Activated B cell treated with CpG ODN at 0.5 μM for 24 hours (primary cell): Measurements from ENCODE around the gene KLHL3. TPM values are rescaled to one million over a fixed set of nuclear protein-coding genes. Genes with fewer than 3 reads are reported as not detected.

Source experiments
- ATAC-seq: fragments of 200-7000 bp; cut with Tn5 transposase; one replicate; pipeline ENCODE4 v1.10.0; 2021; ENCODE audit warnings: low read depth, mild to moderate bottlenecking, moderate library complexity
- CTCF ChIA-PET: fragments of 350-600 bp; sonication (Branson Sonifier 250); formaldehyde crosslinking; loops from one replicate; lab custom pipeline; 2021; ENCODE audit warnings: antibody characterized with exemption; lab: Charles Lee
- POLR2A ChIA-PET: fragments of 350-600 bp; sonication (Branson Sonifier 250); formaldehyde crosslinking; loops from one replicate; lab custom pipeline; 2021; ENCODE audit warnings: antibody characterized with exemption; lab: Charles Lee
- DNase-seq: peaks from one replicate; pipeline ENCODE4 v3.0.0; 2022
- H3K27ac Mint-ChIP-seq: one replicate; pipeline ENCODE4 v1.8.0; 2020; ENCODE audit warnings: mixed read lengths
- H3K27me3 Mint-ChIP-seq: one replicate; pipeline ENCODE4 v1.8.0; 2021; ENCODE audit warnings: mixed read lengths
- H3K36me3 Mint-ChIP-seq: one replicate; pipeline ENCODE4 v1.8.0; 2021; ENCODE audit warnings: low read depth, mixed read lengths
- H3K4me1 Mint-ChIP-seq: one replicate; pipeline ENCODE4 v1.8.0; 2021; ENCODE audit warnings: mixed read lengths
- H3K4me3 Mint-ChIP-seq: one replicate; pipeline ENCODE4 v1.8.0; 2020; ENCODE audit warnings: mild to moderate bottlenecking, mixed read lengths
- H3K9me3 Mint-ChIP-seq: one replicate; pipeline ENCODE4 v1.8.0; 2020; ENCODE audit warnings: mixed read lengths
- intact Hi-C: fragments of 100-400 bp; cut with micrococcal nuclease; formaldehyde crosslinking; loops from one replicate; pipeline ENCODE4 v1.15.1; 2024
- total RNA-seq: library from RNA; stranded (reverse); gene quantifications from 2 replicates; pipeline ENCODE4 v1.2.3, GENCODE V29; 2022
- TF ChIP-seq, protein P1 (sequence below): fragments of 200-600 bp; IDR thresholded peaks from one replicate; pipeline ENCODE4 v1.8.0; 2022; ENCODE audit warnings: antibody characterized with exemption, mild to moderate bottlenecking

The KLHL3 gene
- total RNA-seq, 1 donor from 2014 or later = 5.9 TPM

DNA sequence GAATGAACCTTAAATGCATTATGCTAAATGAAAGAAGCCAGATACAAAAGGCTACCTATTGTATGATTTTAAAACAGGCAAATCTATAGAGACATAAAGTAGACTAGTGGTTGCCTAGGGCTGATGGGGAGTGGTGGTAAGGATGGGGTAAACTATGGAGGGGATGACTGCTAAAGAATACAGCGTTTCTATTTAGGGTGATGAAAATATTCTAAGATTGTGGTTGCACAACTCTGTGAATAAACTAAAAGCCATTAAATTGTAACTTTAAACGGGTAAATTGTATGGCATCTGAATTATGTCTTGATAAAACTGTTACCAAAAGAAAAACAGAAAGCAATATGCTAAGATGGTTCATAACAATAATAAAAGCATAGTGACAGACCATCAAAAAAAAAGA, 21.4 kb downstream of the KLHL3 start:
- ChIA-PET POLR2A (no interaction called here), CTCF (no interaction called here)
- Mint-ChIP-seq H3K36me3 (peaks cover 6% of the 10 kb centered on the region), H3K27me3 (no peaks in the 10 kb centered on the region), H3K27ac (no peak overlapping the region), H3K4me3 (no peak overlapping the region), H3K4me1 (no peaks in the 10 kb centered on the region), H3K9me3 (peaks cover 9% of the 10 kb centered on the region)
- DNase-seq (no peak), ATAC-seq (no peak)
- intact Hi-C loops = no loop called here
- TF ChIP-seq, protein P1, sequence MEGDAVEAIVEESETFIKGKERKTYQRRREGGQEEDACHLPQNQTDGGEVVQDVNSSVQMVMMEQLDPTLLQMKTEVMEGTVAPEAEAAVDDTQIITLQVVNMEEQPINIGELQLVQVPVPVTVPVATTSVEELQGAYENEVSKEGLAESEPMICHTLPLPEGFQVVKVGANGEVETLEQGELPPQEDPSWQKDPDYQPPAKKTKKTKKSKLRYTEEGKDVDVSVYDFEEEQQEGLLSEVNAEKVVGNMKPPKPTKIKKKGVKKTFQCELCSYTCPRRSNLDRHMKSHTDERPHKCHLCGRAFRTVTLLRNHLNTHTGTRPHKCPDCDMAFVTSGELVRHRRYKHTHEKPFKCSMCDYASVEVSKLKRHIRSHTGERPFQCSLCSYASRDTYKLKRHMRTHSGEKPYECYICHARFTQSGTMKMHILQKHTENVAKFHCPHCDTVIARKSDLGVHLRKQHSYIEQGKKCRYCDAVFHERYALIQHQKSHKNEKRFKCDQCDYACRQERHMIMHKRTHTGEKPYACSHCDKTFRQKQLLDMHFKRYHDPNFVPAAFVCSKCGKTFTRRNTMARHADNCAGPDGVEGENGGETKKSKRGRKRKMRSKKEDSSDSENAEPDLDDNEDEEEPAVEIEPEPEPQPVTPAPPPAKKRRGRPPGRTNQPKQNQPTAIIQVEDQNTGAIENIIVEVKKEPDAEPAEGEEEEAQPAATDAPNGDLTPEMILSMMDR = no peak

- H3K4me1 Mint-ChIP-seq = no peaks in the 10 kb centered on the region
- H3K27me3 Mint-ChIP-seq = no peaks in the 10 kb centered on the region
- intact Hi-C loops = no loop called here
- peaks cover 9% of the 10 kb centered on the region for H3K36me3 Mint-ChIP-seq
- ATAC-seq = no peak
- CTCF ChIA-PET = no interaction called here
- H3K9me3 Mint-ChIP-seq = peaks cover 9% of the 10 kb centered on the region
- no peak overlapping the region for H3K4me3 Mint-ChIP-seq
- no peak overlapping the region for H3K27ac Mint-ChIP-seq
- POLR2A ChIA-PET = interaction anchor here (0.7 kb wide), 1 partner anchor 1648 kb away, joined by 6 read pairs; no protein-coding TSS in a partner anchor
- no peak for DNase-seq
- TF ChIP-seq, protein P1 = no peak
These were observed 23.7 kb downstream of the KLHL3 start for GRCh38 chr5:137712139-137712667.

DNA sequence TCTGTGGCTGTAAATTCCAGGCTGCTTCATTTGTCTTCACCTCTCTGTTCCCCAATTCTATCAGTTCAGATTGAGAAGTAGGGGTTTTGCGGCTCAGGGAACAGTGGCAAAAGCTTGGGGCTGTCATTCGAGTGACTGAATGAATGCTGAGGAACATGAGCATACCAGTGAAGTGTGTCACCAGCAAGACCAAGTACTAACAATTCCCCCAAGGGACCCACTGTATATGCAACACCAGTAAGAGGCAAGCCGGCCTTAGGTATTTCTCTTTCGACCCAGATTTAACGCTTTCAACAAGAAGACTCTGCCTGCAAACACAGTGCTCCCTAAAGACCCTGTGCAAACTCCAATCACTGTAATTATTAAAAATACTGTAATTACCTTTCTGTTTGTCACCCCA, 25.8 kb downstream of the KLHL3 start:
- H3K27me3 Mint-ChIP-seq = no peaks in the 10 kb centered on the region
- ChIA-PET CTCF (no interaction called here), POLR2A (no interaction called here)
- ATAC-seq (no peak), DNase-seq (no peak)
- TF ChIP-seq, protein P1 = no peak
- intact Hi-C loops = no loop called here
- no peak overlapping the region for H3K27ac Mint-ChIP-seq
- no peak overlapping the region for H3K4me3 Mint-ChIP-seq
- H3K4me1 Mint-ChIP-seq = no peaks in the 10 kb centered on the region
- H3K9me3 Mint-ChIP-seq = peaks cover 9% of the 10 kb centered on the region
- peaks cover 9% of the 10 kb centered on the region for H3K36me3 Mint-ChIP-seq

- Mint-ChIP-seq H3K36me3 (peaks cover 6% of the 10 kb centered on the region), H3K4me3 (no peak overlapping the region), H3K4me1 (no peaks in the 10 kb centered on the region), H3K27ac (no peak overlapping the region), H3K27me3 (no peaks in the 10 kb centered on the region), H3K9me3 (peaks cover 7% of the 10 kb centered on the region)
- DNase-seq (no peak), ATAC-seq (no peak)
- ChIA-PET CTCF (no interaction called here), POLR2A (no interaction called here)
- TF ChIP-seq, protein P1 = no peak
- intact Hi-C loops = no loop called here
These were observed 26.9 kb downstream of the KLHL3 start for GRCh38 chr5:137708796-137709559.

- H3K9me3 Mint-ChIP-seq = peaks cover 3% of the 10 kb centered on the region
- H3K4me3 Mint-ChIP-seq = no peak overlapping the region
- no peaks in the 10 kb centered on the region for H3K4me1 Mint-ChIP-seq
- H3K36me3 Mint-ChIP-seq = peaks cover 5% of the 10 kb centered on the region
- POLR2A ChIA-PET = no interaction called here
- DNase-seq = no peak
- no peak overlapping the region for H3K27ac Mint-ChIP-seq
- H3K27me3 Mint-ChIP-seq = no peaks in the 10 kb centered on the region
- no peak for ATAC-seq
- TF ChIP-seq, protein P1 = no peak
- CTCF ChIA-PET = no interaction called here
- intact Hi-C loops = no loop called here
These were observed 27.8 kb downstream of the KLHL3 start for GRCh38 chr5:137708062-137708461.
